Measurements from ENCODE around the gene SLC35D2.
A peak's percentile ranks its signal among the peaks of the same experiment; 100 is the strongest.
"Not testable (repeated sequence)": the region's sequence is repeated elsewhere in the genome, so short reads cannot be mapped to it uniquely, and the experiment has no call there.

The SLC35D2 gene

DNA sequence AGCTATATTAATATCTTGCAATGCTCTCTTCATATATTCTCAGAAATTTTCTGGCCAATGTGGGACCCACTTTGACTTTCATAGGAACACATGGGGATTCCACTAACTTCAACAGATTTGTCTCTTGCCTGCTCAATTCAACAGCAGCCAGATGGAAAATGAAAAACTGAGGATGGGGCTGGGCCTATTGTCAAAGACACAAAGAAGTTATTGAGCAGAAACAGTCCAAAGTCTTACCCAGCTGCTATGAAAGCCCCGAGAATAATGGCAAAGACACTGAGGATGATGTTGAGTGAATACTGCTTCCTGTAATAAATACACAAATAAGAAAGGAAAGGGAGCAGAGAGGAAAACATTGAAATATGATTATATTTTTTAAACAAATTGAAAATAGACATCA is 32.6 kb downstream of the SLC35D2 start:
- Mint-ChIP-seq H3K27ac (no peak overlapping the region), H3K9me3 (ENCODE audit: low read depth) (peaks cover 4% of the 10 kb centered on the region), H3K27me3 (no peaks in the 10 kb centered on the region), H3K36me3 (peaks cover 15% of the 10 kb centered on the region), H3K4me3 (no peak overlapping the region), H3K4me1 (ENCODE audit: low read depth) (no peaks in the 10 kb centered on the region)

DNA sequence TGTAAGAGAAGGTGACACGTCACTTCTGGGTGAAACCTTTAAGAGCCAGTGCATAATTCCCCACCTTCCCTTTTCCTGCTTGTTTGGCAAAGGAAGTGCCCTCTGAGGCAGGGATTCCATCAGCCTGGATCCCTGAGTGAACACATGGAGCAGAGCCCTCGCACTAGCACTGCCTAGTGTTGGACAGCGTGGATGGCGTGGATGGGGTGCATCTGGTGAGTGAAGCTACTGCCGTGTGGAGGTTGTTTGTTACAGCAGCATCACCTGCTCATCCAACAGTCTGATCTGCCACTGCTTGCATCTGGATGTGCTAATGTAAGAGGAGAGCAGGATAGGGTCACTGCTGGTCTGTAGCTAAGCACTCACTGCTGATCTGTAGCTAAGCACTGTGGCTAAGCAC is 35.2 kb downstream of the SLC35D2 start:
- H3K4me1 Mint-ChIP-seq (ENCODE audit: low read depth): no peaks in the 10 kb centered on the region
- no peak overlapping the region for H3K4me3 Mint-ChIP-seq
- peaks cover 4% of the 10 kb centered on the region for H3K9me3 Mint-ChIP-seq (ENCODE audit: low read depth)
- H3K36me3 Mint-ChIP-seq: peaks cover 13% of the 10 kb centered on the region
- no peaks in the 10 kb centered on the region for H3K27me3 Mint-ChIP-seq
- no peak overlapping the region for H3K27ac Mint-ChIP-seq

DNA sequence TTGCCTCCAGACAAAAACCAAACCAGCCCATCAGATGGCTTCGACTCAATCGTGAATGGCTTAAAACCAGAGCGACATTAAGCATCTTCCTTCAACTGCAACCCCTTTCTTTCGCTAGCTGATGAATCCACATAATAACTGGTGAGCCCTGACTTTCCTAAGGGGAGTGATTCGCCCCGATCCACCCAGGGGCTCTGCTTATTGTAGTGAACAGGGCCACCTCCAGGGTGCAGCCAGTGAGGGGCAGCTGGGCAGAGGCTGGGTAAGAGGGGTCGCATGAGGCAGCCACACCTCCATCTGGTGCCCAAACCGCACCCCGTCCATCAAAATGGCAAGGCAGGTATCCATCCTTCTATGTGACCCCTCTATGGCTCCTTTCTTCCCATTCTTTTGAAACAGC is 38.0 kb downstream of the SLC35D2 start:
- Mint-ChIP-seq H3K4me1 (ENCODE audit: low read depth) (no peaks in the 10 kb centered on the region), H3K4me3 (no peak overlapping the region), H3K27me3 (no peaks in the 10 kb centered on the region), H3K9me3 (ENCODE audit: low read depth) (peaks cover 4% of the 10 kb centered on the region), H3K27ac (no peak overlapping the region), H3K36me3 (peaks cover 8% of the 10 kb centered on the region)

DNA sequence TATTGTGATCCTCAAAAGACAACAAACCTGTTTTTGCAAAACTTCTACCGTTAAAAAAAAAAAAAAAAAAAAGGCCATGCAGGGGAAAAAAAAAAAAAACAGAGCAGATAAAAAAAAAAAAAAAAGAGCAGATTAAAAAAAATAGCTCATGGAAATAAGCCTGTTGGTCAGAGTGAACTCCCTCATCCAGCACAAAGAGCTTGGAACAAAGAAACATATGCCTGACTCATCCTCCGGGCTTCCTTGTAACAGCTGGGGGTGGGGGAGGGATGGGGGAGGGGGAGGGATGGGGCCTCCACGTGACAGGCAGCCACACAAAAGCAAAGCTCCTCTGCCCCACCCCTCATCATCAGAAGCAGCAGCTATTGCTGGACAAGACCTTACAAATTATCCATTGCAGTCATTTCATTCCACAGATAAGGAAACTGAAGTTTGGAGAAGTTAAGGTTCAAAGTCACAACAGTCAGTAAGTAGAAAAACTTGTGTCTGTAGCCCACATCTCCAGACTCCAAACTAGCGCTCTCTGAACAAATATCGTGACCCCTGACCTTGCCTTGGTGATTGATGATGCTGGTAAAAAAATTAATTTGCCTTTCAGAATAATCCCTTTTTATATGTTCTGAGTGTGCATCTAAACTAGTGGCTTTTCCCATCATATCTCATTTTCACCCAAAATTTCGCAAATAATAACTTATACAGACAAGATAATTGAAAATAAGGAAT is 38.9 kb downstream of the SLC35D2 start:
- Mint-ChIP-seq H3K27ac (no peak overlapping the region), H3K27me3 (no peaks in the 10 kb centered on the region)

DNA sequence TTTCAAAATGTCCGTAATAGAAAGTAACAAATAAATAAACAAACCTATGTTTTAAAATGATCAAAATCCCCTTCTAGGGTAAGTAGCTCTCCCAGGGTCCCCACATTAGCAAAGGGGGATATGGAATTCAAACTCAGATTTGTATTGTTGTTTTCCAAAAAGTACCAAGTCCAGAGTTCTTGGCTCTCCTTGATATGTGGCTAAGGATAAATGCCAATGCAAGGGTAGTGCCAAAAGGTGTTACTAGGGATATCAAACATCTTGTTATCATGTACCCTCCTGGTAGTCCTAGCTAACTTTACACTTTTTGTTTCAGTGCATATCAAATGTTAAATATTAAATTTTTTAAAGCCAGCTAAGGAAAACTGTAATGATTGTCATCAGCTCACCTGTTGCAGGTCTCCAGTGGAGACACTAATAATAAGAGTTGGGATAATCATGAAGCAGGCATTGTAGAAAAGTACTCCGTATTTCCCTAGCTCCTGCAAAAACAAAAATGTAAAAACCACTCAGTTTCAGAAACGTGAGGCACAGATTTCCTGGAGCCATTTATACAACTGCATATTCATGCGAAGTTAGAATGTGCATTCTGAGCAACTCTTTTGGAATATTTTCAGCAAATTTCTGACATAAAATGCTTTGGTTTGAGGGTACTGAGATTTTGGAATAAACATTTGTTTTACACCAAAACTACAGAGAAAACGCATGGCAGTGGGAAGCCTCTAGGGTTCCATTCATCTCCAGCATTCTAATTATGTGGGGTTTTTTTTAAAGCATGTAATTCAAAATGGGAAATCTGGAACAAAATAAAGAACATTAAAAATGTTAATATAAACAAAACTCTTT is 39.8 kb downstream of the SLC35D2 start:
- H3K4me1 Mint-ChIP-seq (ENCODE audit: low read depth): peaks cover 5% of the 10 kb centered on the region
- H3K27me3 Mint-ChIP-seq: no peaks in the 10 kb centered on the region
- no peak overlapping the region for H3K4me3 Mint-ChIP-seq
- H3K27ac Mint-ChIP-seq: no peak overlapping the region
- peaks cover 5% of the 10 kb centered on the region for H3K36me3 Mint-ChIP-seq
- H3K9me3 Mint-ChIP-seq (ENCODE audit: low read depth): peaks cover 4% of the 10 kb centered on the region

More for the DNA sequence above, 38.9 kb downstream of the SLC35D2 start:
- peaks cover 8% of the 10 kb centered on the region for H3K36me3 Mint-ChIP-seq
- H3K9me3 Mint-ChIP-seq (ENCODE audit: low read depth): peaks cover 4% of the 10 kb centered on the region
- no peak overlapping the region for H3K4me3 Mint-ChIP-seq
- H3K4me1 Mint-ChIP-seq (ENCODE audit: low read depth): peaks cover 4% of the 10 kb centered on the region

DNA sequence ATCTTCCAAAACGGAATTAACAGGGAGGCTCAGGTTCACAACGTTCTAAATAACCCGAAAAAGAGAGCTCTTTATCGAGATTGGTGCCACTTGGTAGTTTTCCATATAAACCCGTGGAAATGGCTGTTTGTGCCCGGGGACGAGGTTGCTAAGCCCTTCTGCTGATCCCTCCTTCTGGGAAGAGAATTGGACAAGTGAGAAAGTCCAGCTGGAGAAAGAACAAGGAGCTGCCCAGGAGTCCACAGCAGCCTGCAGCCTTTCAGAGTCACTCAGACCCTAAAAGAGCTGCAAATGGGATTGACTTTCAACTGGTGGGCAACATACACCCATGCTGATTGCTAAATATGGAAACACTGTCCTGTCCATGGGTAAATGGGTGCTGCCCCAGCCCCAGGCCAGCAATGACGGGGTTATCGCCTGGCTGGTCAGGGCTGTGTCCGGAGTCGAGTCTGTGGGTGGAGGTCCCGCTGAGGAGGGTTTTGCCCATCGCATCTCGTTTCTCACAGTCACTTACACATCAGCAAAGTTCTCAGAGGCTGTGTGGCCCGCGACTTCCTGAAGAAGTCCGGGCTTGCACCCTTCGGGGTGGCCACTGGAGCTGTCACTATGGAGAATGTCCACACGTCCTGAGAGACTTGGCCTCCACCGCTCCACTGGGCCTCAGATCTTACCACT is 40.8 kb downstream of the SLC35D2 start:
- Mint-ChIP-seq H3K4me1 (ENCODE audit: low read depth) (peaks cover 5% of the 10 kb centered on the region), H3K36me3 (no peaks in the 10 kb centered on the region), H3K9me3 (ENCODE audit: low read depth) (no peaks in the 10 kb centered on the region), H3K27me3 (no peaks in the 10 kb centered on the region), H3K4me3 (no peak overlapping the region), H3K27ac (no peak overlapping the region)

DNA sequence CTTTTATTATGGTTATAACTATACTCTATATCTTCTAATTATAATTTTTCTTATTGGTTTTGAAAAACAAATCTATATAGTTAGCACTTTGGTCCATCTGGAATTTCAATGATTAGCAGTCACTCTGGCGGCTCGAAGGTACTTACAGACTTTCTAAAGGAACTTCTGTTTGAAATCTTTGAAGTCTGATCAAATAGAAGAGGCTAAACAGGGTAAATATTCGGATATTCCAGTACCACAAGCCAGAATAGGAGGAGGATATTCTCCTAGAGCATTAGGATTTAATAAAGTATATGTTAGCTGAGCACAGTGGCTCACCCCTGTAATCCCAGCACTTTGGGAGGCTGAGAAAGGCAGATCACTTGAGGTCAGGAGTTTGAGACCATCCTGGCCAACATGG is 42.8 kb downstream of the SLC35D2 start:
- no peak overlapping the region for H3K27ac Mint-ChIP-seq
- H3K4me1 Mint-ChIP-seq (ENCODE audit: low read depth): peaks cover 5% of the 10 kb centered on the region
- H3K4me3 Mint-ChIP-seq: no peak overlapping the region
- no peaks in the 10 kb centered on the region for H3K9me3 Mint-ChIP-seq (ENCODE audit: low read depth)
- H3K36me3 Mint-ChIP-seq: no peaks in the 10 kb centered on the region
- no peaks in the 10 kb centered on the region for H3K27me3 Mint-ChIP-seq

DNA sequence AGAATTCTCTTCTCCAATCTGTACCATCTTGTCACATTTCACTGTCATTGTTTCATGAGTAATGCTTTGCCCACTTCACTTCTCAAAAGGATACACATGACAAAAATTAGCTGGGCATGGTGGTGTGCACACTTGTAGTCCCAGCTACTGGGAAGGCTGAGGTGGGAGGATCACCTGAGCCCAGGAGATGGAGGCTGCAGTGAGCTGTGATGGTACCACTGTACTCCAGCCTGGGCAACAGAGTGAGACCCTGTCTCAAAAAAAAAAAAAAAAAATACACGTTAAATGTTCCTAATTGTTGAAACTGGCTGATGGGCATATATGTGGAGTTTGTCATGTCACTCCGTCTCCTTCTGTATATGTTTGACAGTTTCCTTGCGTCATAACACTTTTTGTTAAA is 45.2 kb downstream of the SLC35D2 start:
- Mint-ChIP-seq H3K4me3 (no peak overlapping the region), H3K9me3 (ENCODE audit: low read depth) (no peaks in the 10 kb centered on the region), H3K27me3 (no peaks in the 10 kb centered on the region), H3K36me3 (peaks cover 4% of the 10 kb centered on the region), H3K4me1 (ENCODE audit: low read depth) (peaks cover 5% of the 10 kb centered on the region), H3K27ac (no peak overlapping the region)

DNA sequence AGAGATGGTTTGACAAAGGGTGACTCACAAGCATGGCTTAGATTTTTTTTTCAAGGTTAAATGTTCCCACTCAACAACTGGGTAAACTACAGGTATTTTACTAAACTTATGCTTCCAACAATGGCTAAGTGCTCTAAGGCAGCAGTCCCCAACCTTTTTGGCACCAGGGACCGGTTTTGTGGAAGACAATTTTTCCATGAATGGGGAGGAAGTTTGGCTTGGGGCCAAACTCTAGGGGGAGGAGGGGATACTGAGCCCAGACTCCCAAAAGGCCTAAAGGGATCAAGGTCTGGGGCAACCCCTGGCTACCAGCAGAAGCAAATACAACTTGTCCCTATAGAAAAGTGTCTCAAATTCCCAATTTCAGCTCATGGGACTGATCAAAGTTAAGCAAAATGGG is 49.6 kb downstream of the SLC35D2 start:
- no peak overlapping the region for H3K4me3 Mint-ChIP-seq
- H3K27me3 Mint-ChIP-seq: no peaks in the 10 kb centered on the region
- H3K9me3 Mint-ChIP-seq (ENCODE audit: low read depth): no peaks in the 10 kb centered on the region
- H3K4me1 Mint-ChIP-seq (ENCODE audit: low read depth): no peaks in the 10 kb centered on the region
- no peak overlapping the region for H3K27ac Mint-ChIP-seq
- peaks cover 4% of the 10 kb centered on the region for H3K36me3 Mint-ChIP-seq

DNA sequence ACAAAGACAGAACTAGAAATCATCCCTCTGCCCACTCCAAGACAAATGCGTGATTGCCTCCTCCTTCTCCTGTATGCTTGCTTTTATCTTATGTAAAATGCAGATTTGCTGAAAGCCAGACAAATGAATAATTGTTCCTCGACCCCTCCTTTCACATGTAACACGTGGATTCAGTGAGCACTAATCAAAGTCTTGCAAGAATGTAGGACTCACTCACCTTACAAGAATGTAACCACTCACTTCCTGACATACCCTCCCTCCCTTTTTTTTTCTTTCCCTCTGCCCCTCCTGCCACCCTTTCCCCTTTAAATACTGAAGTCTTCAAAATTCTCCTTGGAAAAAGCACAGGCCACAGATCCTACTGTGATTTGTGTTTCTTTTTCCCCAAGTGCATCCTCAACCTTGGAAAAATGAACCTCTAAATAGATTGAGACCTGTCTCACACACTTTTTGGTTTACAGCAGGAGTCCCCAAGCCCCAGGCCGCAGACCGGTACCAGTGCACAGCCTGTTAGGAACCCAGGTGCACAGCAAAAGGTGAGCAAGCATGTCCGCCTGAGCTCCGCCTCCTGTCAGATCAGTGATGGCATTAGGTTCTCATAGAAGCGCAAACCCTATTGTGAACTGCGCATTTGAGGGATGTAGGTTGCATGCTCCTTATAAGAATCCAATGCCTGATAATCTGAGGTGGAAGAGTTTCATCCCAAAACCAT is 52.1 kb downstream of the SLC35D2 start:
- Mint-ChIP-seq H3K4me3 (no peak overlapping the region), H3K9me3 (ENCODE audit: low read depth) (no peaks in the 10 kb centered on the region), H3K27ac (peak overlapping the region; percentile 22), H3K36me3 (peaks cover 4% of the 10 kb centered on the region), H3K27me3 (no peaks in the 10 kb centered on the region), H3K4me1 (ENCODE audit: low read depth) (no peaks in the 10 kb centered on the region)

DNA sequence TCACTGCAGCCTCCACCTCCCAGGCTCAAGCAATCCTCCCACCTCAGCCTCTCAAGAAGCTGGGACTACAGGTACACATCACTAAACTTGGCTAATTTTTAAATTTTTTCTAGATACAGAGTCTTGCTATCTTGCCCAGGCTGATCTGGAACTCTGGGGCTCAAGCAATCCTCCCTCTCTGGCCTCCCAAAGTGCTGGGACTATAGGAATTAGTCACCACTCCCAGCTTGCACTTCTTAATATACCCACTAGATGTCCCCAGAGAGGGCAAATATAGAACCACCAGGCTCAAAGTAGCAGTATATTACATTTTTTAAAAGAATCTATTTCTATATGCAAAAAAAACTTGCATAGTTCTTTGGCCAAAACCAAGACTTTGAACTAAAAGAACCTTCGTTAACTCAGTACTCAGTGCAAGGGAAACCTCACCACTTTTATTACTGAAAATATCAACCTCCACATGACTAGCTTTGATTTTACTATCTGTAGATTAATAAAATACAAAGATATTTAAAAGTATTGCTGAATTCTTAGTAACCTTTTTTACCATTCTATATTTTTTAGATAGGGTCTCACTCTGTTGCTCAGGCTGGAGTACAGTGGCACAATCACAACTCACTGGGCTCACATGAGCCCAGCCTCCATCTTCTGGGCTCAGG is 55.7 kb downstream of the SLC35D2 start:
- H3K36me3 Mint-ChIP-seq: peaks cover 7% of the 10 kb centered on the region
- H3K4me3 Mint-ChIP-seq: no peak overlapping the region

DNA sequence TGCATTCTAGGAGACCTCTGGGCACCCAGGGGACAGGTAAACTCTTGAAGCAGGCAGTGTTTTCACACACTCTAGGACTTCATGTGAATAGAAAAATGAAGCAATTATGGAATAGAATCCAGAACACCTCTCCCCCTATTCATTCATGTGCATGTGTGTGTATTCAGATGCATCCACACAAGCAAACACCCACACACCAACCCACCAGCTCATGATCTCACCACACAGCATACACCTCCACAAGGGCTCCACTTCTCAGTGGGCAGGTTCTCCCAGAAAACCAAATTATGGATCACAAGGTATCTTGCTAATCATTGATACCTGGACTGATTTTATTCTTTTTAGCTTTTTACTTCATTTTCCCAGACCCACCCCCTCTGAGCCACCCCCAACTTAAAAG is 60.3 kb downstream of the SLC35D2 start:
- Mint-ChIP-seq H3K36me3 (peaks cover 7% of the 10 kb centered on the region), H3K9me3 (ENCODE audit: low read depth) (no peaks in the 10 kb centered on the region)

More for the DNA sequence above, 55.7 kb downstream of the SLC35D2 start:
- Mint-ChIP-seq H3K9me3 (ENCODE audit: low read depth) (no peaks in the 10 kb centered on the region), H3K27me3 (no peaks in the 10 kb centered on the region), H3K27ac (no peak overlapping the region), H3K4me1 (ENCODE audit: low read depth) (no peaks in the 10 kb centered on the region)

DNA sequence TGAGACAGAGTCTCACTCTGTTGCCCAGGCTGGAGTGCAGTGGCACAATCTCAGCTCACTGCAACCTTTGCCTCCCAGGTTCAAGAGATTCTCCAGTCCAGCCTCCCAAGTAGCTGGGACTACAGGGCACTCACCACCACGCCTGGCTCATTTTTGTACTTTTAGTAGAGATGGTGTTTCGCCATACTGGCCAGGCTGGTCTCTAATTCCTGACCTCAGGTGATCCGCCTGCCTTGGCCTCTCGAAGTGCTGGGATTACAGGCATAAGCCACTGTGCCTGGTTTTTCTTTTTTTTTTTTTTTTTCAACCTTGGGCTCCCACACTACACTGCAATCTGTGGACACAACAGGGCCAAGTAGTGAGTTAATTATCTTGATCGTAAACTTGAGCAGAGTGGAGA is 60.8 kb downstream of the SLC35D2 start:
- H3K27me3 Mint-ChIP-seq; H3K27ac Mint-ChIP-seq; H3K9me3 Mint-ChIP-seq (ENCODE audit: low read depth); H3K4me1 Mint-ChIP-seq (ENCODE audit: low read depth); H3K4me3 Mint-ChIP-seq; H3K36me3 Mint-ChIP-seq: not testable (repeated sequence)

More for the DNA sequence above, 60.3 kb downstream of the SLC35D2 start:
- H3K4me1 Mint-ChIP-seq (ENCODE audit: low read depth): no peaks in the 10 kb centered on the region
- no peak overlapping the region for H3K27ac Mint-ChIP-seq
- H3K4me3 Mint-ChIP-seq: no peak overlapping the region
- H3K27me3 Mint-ChIP-seq: no peaks in the 10 kb centered on the region

DNA sequence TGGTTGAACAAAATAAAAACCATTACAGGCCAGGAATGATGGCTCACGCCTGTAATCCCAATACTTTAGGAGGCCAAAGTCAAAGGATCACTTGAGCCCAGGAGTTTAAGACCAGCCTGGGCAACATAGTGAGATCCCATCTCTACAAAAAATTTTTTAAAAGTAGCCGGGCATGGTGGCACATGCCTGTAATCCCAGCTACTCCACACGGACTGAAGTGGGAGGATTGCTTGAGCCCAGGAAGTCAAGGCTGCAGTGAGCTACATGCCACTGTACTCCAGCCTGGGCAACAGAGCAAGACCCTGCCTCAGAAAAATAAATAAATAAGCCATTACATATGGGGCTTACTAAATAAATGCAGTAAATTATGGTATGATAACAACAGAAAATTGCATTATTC is 61.3 kb downstream of the SLC35D2 start:
- not testable (repeated sequence) for H3K36me3 Mint-ChIP-seq; H3K4me1 Mint-ChIP-seq (ENCODE audit: low read depth); H3K9me3 Mint-ChIP-seq (ENCODE audit: low read depth); H3K27me3 Mint-ChIP-seq; H3K4me3 Mint-ChIP-seq; H3K27ac Mint-ChIP-seq
